Skeletal muscle tissue (tissue), 4 donors: ENCODE measurements around the gene CCL24. TPM values are rescaled to one million over a fixed set of nuclear protein-coding genes. Genes with fewer than 3 reads are reported as not detected.
A peak's percentile ranks its signal among the peaks of the same experiment; 100 is the strongest.
"Not testable (repeated sequence)": the region's sequence is repeated elsewhere in the genome, so short reads cannot be mapped to it uniquely, and the experiment has no call there.

Source experiments
- H3K27ac ChIP-seq: one replicate; pipeline ENCODE4 v1.7.0; 2013; ENCODE audit warnings: mild to moderate bottlenecking, low read depth, low read length, inconsistent platforms
- H3K27me3 ChIP-seq, 3 donors: one replicate each; pipeline ENCODE4 v1.7.0; 2013; ENCODE audit warnings: low read length in 3 of 3; ENCODE audit not compliant: control insufficient read depth in 3 of 3, insufficient read depth in 3 of 3
- H3K36me3 ChIP-seq, 3 donors: one replicate each; pipeline ENCODE4 v1.7.0; 2013; ENCODE audit warnings: low read length in 3 of 3; ENCODE audit not compliant: control insufficient read depth in 3 of 3, insufficient read depth in 3 of 3
- H3K4me1 ChIP-seq, 3 donors: one replicate each; pipeline ENCODE4 v1.7.0; 2013; ENCODE audit warnings: low read length in 3 of 3, mild to moderate bottlenecking in 3 of 3; ENCODE audit not compliant: control insufficient read depth in 3 of 3, insufficient read depth in 3 of 3
- H3K4me3 ChIP-seq, 3 donors: one replicate each; pipeline ENCODE4 v1.7.0; 2013; ENCODE audit warnings: low read length in 3 of 3
- H3K9ac ChIP-seq, 3 donors: one replicate each; pipeline ENCODE4 v1.7.0; 2013; ENCODE audit warnings: low read length in 3 of 3, mild to moderate bottlenecking in 3 of 3, moderate library complexity in 2 of 3, low read depth in 1 of 3
- H3K9me3 ChIP-seq, 3 donors: one replicate each; pipeline ENCODE4 v1.7.0; 2013; ENCODE audit warnings: low read length in 3 of 3; ENCODE audit not compliant: control insufficient read depth in 3 of 3
- total RNA-seq: library from RNA; depleted of rRNA; stranded (reverse); fragments of >200 nt; gene quantifications from one replicate; pipeline ENCODE4 v1.2.3, GENCODE V29; 2014
- donor health status: Osteomylitis.

Gene CCL24
- total RNA-seq, 1 donor from 2014 or later = not detected

GRCh38 chr7:75772081-75773077 is 41.2 kb downstream of the CCL24 start, which contains the start of gene CCL26:
Gene CCL26, minus strand, starts transcription at chr7:75772211. Its CDS starts 35 bp downstream, at chr7:75772176.
- Histone ChIP-seq H3K4me1 (no peaks in the 10 kb centered on the region), H3K4me3 (no peak within 1 kb of the TSS), H3K9me3 (no peaks in the 10 kb centered on the region), H3K27ac (peak within 1 kb of the TSS; percentile 64), H3K9ac (no peak within 1 kb of the TSS), H3K36me3 (no peaks in the 10 kb centered on the region), H3K27me3 (no peaks in the 10 kb centered on the region)

GRCh38 chr7:75771224-75771623 is 42.4 kb downstream of the CCL24 start:
- Histone ChIP-seq H3K27ac (no peak overlapping the region), H3K4me1 (no peaks in the 10 kb centered on the region), H3K27me3 (no peaks in the 10 kb centered on the region), H3K9ac (no peak overlapping the region), H3K4me3 (no peak overlapping the region), H3K9me3 (no peaks in the 10 kb centered on the region), H3K36me3 (no peaks in the 10 kb centered on the region)

GRCh38 chr7:75762350-75762917 is 51.2 kb downstream of the CCL24 start:
- Histone ChIP-seq H3K36me3 (no peaks in the 10 kb centered on the region), H3K9ac (no peak overlapping the region)

GRCh38 chr7:75761801-75762200 is 51.8 kb downstream of the CCL24 start:
- not testable (repeated sequence) for H3K27me3 ChIP-seq, H3K9me3 ChIP-seq, H3K4me1 ChIP-seq, H3K4me3 ChIP-seq, H3K9ac ChIP-seq, H3K36me3 ChIP-seq, H3K27ac ChIP-seq

More at GRCh38 chr7:75762350-75762917, 51.2 kb downstream of the CCL24 start:
- Histone ChIP-seq H3K4me3 (no peak overlapping the region), H3K9me3 (no peaks in the 10 kb centered on the region), H3K4me1 (no peaks in the 10 kb centered on the region), H3K27me3 (no peaks in the 10 kb centered on the region), H3K27ac (no peak overlapping the region)

Other genes with a start within 250 kb of the CCL24 start
- gene HIP1, start 74.9 kb downstream of the CCL24 start, total RNA-seq = 12.5 TPM
- gene CCL26, start 41.6 kb downstream of the CCL24 start, total RNA-seq = not detected
- gene RHBDD2, start 65.2 kb upstream of the CCL24 start, total RNA-seq = 7.8 TPM
- 42.8 TPM for gene POR, start 101.3 kb upstream of the CCL24 start, total RNA-seq
- gene TMEM120A, start 180.8 kb upstream of the CCL24 start, total RNA-seq = 35.5 TPM
- gene STYXL1, start 234.2 kb upstream of the CCL24 start, total RNA-seq = 31.8 TPM
- gene MDH2, start 234.3 kb upstream of the CCL24 start, total RNA-seq = 44.4 TPM